Retinal pigment epithelial cell (primary cell): Measurements from ENCODE around the gene SETD3.

Experiments used
- DNase-seq: peaks from one replicate; pipeline ENCODE4 v3.0.0-alpha.2; 2010; ENCODE audit warnings: low read depth
- H3K4me3 ChIP-seq: 2 replicates; pipeline ENCODE4 v1.5.1; 2011; ENCODE audit warnings: mild to moderate bottlenecking, low read length, control low read depth, moderate library complexity
- CTCF ChIP-seq: conservative IDR thresholded peaks from 2 replicates; pipeline ENCODE4 v1.5.1; 2011; ENCODE audit warnings: low read depth, low read length, control low read depth, inconsistent platforms

SETD3 gene

GRCh38 chr14:99408286-99408970 is 72.2 kb downstream of the SETD3 start:
- H3K4me3 ChIP-seq, result no peak overlapping the region
- TF ChIP-seq CTCF, result no peak

GRCh38 chr14:99407416-99407815 is 73.2 kb downstream of the SETD3 start:
- no peak for DNase-seq
- TF ChIP-seq CTCF, result no peak
- H3K4me3 ChIP-seq, result no peak overlapping the region

More at GRCh38 chr14:99408286-99408970, 72.2 kb downstream of the SETD3 start:
- DNase-seq, result no peak

GRCh38 chr14:99402950-99403349 is 77.7 kb downstream of the SETD3 start:
- no peak for DNase-seq
- H3K4me3 ChIP-seq, result no peak overlapping the region
- no peak for TF ChIP-seq CTCF

- no peak for TF ChIP-seq CTCF
- no peak for DNase-seq
- no peak overlapping the region for H3K4me3 ChIP-seq
Measured at GRCh38 chr14:99402285-99402648, 78.4 kb downstream of the SETD3 start.

- no peak overlapping the region for H3K4me3 ChIP-seq
- no peak for DNase-seq
- no peak for TF ChIP-seq CTCF
Measured at GRCh38 chr14:99401621-99402284, 78.9 kb downstream of the SETD3 start.

GRCh38 chr14:99401211-99401610 is 79.4 kb downstream of the SETD3 start:
- no peak for TF ChIP-seq CTCF
- H3K4me3 ChIP-seq, result no peak overlapping the region
- no peak for DNase-seq

GRCh38 chr14:99397698-99398097 is 83.0 kb downstream of the SETD3 start:
- H3K4me3 ChIP-seq, result no peak overlapping the region
- TF ChIP-seq CTCF, result no peak
- DNase-seq, result no peak
